SK-N-SH treated with all-trans-retinoic acid at 6 μM for 48 hours (cell line): ENCODE measurements around the gene LGALS7B.

Source experiments
- ARNTL ChIP-seq: fragments of 450-650 bp; formaldehyde crosslinking; IDR thresholded peaks from 2 replicates; pipeline ENCODE4 v1.5.0; 2020; ENCODE audit warnings: low read depth, mild to moderate bottlenecking, moderate library complexity, borderline replicate concordance
- CREB5 ChIP-seq: fragments of 250-450 bp; sonication (Bioruptor Pico); IDR thresholded peaks from 2 replicates; pipeline ENCODE4 v1.5.1; 2020; ENCODE audit warnings: low read depth, mild to moderate bottlenecking, moderate library complexity
- GLIS3 ChIP-seq: fragments of 250-450 bp; sonication (Bioruptor Pico); IDR thresholded peaks from 2 replicates; pipeline ENCODE4 v1.5.0; 2020; ENCODE audit warnings: mild to moderate bottlenecking, moderate library complexity
- OSR1 ChIP-seq: fragments of 250-450 bp; sonication (Bioruptor Pico); IDR thresholded peaks from 2 replicates; pipeline ENCODE4 v1.8.0; 2022; ENCODE audit warnings: moderate library complexity, mild to moderate bottlenecking, inconsistent platforms
- PATZ1 ChIP-seq: fragments of 250-450 bp; sonication (Bioruptor Pico); IDR thresholded peaks from 2 replicates; pipeline ENCODE4 v1.8.0; 2020; ENCODE audit warnings: mild to moderate bottlenecking, moderate library complexity, borderline replicate concordance
- TOX ChIP-seq: fragments of 250-450 bp; sonication (Bioruptor Pico); IDR thresholded peaks from 2 replicates; pipeline ENCODE4 v1.8.0; 2021; ENCODE audit warnings: mild to moderate bottlenecking, moderate library complexity, borderline replicate concordance
- ZC3H10 ChIP-seq: fragments of 250-450 bp; sonication (Bioruptor Pico); IDR thresholded peaks from 2 replicates; pipeline ENCODE4 v1.5.1; 2021; ENCODE audit warnings: mild to moderate bottlenecking, moderate library complexity
- ZNF70 ChIP-seq: fragments of 450-650 bp; formaldehyde crosslinking; IDR thresholded peaks from 2 replicates; pipeline ENCODE4 v1.5.0; 2020; ENCODE audit warnings: mild to moderate bottlenecking, moderate library complexity

- TF ChIP-seq GLIS3 (CRISPR knock-in tag): no peak
- no peak for TF ChIP-seq OSR1 (CRISPR knock-in tag)
- no peak for TF ChIP-seq CREB5 (CRISPR knock-in tag)
- TF ChIP-seq TOX: no peak
- no peak for TF ChIP-seq ZNF70
- no peak for TF ChIP-seq ZC3H10
- TF ChIP-seq ARNTL: no peak
- TF ChIP-seq PATZ1 (CRISPR knock-in tag): no peak
These were observed 47.3 kb upstream of the LGALS7B start for GRCh38 chr19:38741670-38742069.
